Measurements from ENCODE around the gene C14orf119.
A peak's percentile ranks its signal among the peaks of the same experiment; 100 is the strongest.

The C14orf119 gene

GRCh38 chr14:23095196-23096108 lies at the start of gene C14orf119:
Gene C14orf119 (plus strand): TSS chr14:23095505. CDS start chr14:23097659, 2,154 bp downstream.
- Mint-ChIP-seq H3K9me3 (no peaks in the 10 kb centered on the region), H3K36me3 (ENCODE audit: low read depth) (peaks cover 60% of the 10 kb centered on the region), H3K4me1 (ENCODE audit: low read depth) (peaks cover 48% of the 10 kb centered on the region), H3K27me3 (no peaks in the 10 kb centered on the region), H3K27ac (no peak within 1 kb of the TSS), H3K4me3 (no peak within 1 kb of the TSS)
- peak; percentile 90 for DNase-seq

- Mint-ChIP-seq H3K36me3 (ENCODE audit: low read depth) (no peaks in the 10 kb centered on the region), H3K4me1 (ENCODE audit: low read depth) (no peaks in the 10 kb centered on the region)
- DNase-seq: no peak
These were observed 48.2 kb upstream of the C14orf119 start for GRCh38 chr14:23047034-23047634.

GRCh38 chr14:23047751-23048693 lies 47.3 kb upstream of the C14orf119 start:
- Mint-ChIP-seq H3K4me3 (no peak overlapping the region), H3K9me3 (no peaks in the 10 kb centered on the region), H3K27ac (no peak overlapping the region), H3K4me1 (ENCODE audit: low read depth) (no peaks in the 10 kb centered on the region), H3K36me3 (ENCODE audit: low read depth) (no peaks in the 10 kb centered on the region), H3K27me3 (no peaks in the 10 kb centered on the region)
- no peak for DNase-seq

More at GRCh38 chr14:23047034-23047634, 48.2 kb upstream of the C14orf119 start:
- no peak overlapping the region for H3K27ac Mint-ChIP-seq
- no peaks in the 10 kb centered on the region for H3K27me3 Mint-ChIP-seq
- H3K4me3 Mint-ChIP-seq: no peak overlapping the region
- no peaks in the 10 kb centered on the region for H3K9me3 Mint-ChIP-seq

GRCh38 chr14:23049011-23049410 lies 46.3 kb upstream of the C14orf119 start:
- Mint-ChIP-seq H3K27ac (no peak overlapping the region), H3K4me3 (no peak overlapping the region), H3K36me3 (ENCODE audit: low read depth) (no peaks in the 10 kb centered on the region), H3K27me3 (no peaks in the 10 kb centered on the region), H3K4me1 (ENCODE audit: low read depth) (no peaks in the 10 kb centered on the region), H3K9me3 (no peaks in the 10 kb centered on the region)
- no peak for DNase-seq

DNA sequence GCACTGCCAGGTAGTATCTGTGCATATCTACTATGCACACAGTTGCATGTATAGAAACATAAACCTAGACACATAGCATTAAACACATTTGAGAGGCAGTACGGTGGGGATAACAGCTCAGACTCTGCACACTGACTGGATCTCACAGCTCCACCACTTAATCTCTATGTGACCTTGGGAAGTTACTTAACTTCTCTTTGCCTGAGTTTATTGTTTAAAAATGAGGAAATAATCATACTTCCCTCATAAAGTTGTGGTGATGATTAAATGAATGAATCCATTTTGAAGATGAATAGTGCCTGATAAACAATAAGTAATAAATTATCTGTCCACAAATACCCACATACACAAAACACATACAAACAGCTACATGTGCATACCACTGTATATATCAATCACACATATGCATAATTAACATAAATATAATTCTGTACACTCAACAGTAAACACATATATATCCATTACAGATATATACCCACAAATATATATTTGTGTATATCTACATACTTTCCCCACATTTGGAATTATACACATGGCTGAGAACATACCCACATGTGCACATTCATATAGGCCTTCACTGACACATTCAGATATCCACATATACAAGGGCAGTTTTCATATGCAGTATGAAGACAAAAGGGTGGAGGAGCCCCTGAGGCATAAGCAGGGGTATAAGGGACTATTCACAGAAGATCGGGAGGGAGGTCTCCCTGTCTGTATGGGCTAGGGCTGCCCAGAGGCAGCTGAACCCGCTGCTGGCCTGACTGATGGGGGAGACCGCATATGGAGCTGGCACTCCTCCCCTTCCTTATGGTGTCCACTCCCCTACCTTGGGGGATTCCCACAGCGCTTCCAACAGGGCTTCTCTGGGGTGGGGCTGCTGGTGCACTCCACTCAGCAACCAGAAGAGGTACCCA lies 43.9 kb upstream of the C14orf119 start:
- peaks cover 2% of the 10 kb centered on the region for H3K27me3 Mint-ChIP-seq
- H3K27ac Mint-ChIP-seq: no peak overlapping the region
- peaks cover 8% of the 10 kb centered on the region for H3K4me1 Mint-ChIP-seq (ENCODE audit: low read depth)
- no peak overlapping the region for H3K4me3 Mint-ChIP-seq
- no peaks in the 10 kb centered on the region for H3K9me3 Mint-ChIP-seq
- DNase-seq: no peak
- no peaks in the 10 kb centered on the region for H3K36me3 Mint-ChIP-seq (ENCODE audit: low read depth)

GRCh38 chr14:23052182-23052623 lies 43.1 kb upstream of the C14orf119 start:
- H3K4me3 Mint-ChIP-seq: no peak overlapping the region
- no peaks in the 10 kb centered on the region for H3K9me3 Mint-ChIP-seq
- peaks cover 4% of the 10 kb centered on the region for H3K27me3 Mint-ChIP-seq
- no peak for DNase-seq
- H3K27ac Mint-ChIP-seq: no peak overlapping the region
- no peaks in the 10 kb centered on the region for H3K36me3 Mint-ChIP-seq (ENCODE audit: low read depth)
- H3K4me1 Mint-ChIP-seq (ENCODE audit: low read depth): peaks cover 14% of the 10 kb centered on the region

DNA sequence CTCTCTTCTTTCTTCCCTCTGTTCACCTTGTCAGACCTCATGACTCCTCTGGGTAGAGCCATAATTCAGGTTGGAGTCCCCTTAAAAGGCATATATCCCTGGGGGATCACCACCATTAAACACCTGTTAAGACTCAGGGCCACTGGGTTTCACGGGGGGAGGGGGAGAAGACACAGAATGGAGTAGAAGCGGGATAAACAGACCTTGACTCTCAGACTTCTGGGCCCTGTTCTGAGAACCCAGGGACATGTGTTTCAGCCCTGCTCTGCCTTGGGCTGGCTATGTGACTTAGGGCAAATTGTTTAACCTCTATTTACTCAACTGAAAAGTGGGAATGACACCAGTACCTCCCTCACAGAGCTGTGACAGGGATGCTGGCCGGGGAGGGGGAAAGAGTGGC lies 42.6 kb upstream of the C14orf119 start:
- H3K4me3 Mint-ChIP-seq: no peak overlapping the region
- DNase-seq: no peak
- H3K4me1 Mint-ChIP-seq (ENCODE audit: low read depth): peaks cover 14% of the 10 kb centered on the region
- H3K27me3 Mint-ChIP-seq: peaks cover 4% of the 10 kb centered on the region
- no peaks in the 10 kb centered on the region for H3K9me3 Mint-ChIP-seq
- H3K27ac Mint-ChIP-seq: no peak overlapping the region
- H3K36me3 Mint-ChIP-seq (ENCODE audit: low read depth): no peaks in the 10 kb centered on the region

GRCh38 chr14:23053426-23053825 lies 41.9 kb upstream of the C14orf119 start:
- H3K9me3 Mint-ChIP-seq: no peaks in the 10 kb centered on the region
- H3K4me3 Mint-ChIP-seq: no peak overlapping the region
- H3K36me3 Mint-ChIP-seq (ENCODE audit: low read depth): peaks cover 6% of the 10 kb centered on the region
- H3K27ac Mint-ChIP-seq: no peak overlapping the region
- H3K27me3 Mint-ChIP-seq: peaks cover 4% of the 10 kb centered on the region
- H3K4me1 Mint-ChIP-seq (ENCODE audit: low read depth): peaks cover 20% of the 10 kb centered on the region
- no peak for DNase-seq

DNA sequence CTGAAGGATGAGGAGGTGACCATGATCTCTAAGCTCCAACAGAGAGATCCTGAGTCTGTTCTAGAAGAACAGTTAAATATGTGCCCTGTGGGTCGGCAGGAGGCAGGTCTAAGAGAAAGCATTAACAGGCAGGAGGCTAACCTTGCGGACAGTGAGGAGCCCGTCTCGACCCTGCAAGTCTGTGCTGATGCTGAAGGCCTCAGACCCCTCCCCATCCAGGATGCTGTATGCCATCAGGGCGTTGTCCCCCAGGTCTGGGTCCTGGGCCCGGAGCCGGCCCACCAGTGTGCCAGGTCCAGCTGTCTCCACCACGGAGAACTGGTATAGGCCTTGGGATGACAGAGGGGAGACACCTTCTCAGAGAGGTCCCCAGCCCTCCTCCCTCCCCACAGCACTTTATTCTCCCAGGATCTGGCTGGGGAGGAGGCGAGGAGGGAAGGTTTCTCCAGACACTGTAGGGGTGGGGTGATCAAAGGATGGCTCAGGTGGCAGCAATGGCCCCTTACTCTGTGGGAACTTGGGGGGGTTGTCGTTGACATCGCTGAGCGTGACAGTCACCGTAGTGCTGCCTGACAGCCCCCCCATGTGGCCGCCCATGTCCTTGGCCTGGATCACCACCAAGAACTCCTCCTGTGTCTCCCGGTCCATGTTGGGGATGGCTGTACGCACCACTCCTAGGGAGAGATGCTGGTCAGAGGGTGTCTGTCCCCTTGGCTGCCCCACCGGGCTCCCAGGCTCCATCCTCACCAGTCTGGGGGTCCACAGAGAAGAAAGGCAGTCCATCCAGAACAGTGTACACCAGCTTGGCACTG lies 41.1 kb upstream of the C14orf119 start:
- Mint-ChIP-seq H3K36me3 (ENCODE audit: low read depth) (peaks cover 13% of the 10 kb centered on the region), H3K4me3 (no peak overlapping the region), H3K27ac (no peak overlapping the region), H3K4me1 (ENCODE audit: low read depth) (peaks cover 20% of the 10 kb centered on the region), H3K27me3 (peaks cover 4% of the 10 kb centered on the region), H3K9me3 (no peaks in the 10 kb centered on the region)
- DNase-seq: peak; percentile 56

DNA sequence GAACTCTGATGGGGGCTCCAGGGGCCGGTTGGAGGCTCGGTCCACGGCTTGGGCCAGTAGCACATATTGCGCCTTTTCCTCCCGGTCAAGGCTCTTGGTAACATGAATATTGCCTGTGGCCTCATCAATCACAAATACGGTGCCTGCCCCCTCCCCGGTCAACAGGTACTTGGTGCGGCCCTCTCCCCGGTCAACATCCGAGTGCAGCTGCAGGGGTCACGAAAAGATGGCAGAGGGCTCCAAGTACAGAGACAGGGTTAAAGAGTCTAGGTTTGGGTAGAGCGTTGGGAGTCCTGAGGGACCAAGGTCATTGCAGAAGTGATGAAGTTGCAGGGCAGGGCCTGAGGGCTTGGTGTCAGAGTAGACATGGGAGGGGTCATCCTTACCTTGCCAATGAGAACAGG lies 40.2 kb upstream of the C14orf119 start:
- DNase-seq: no peak
- Mint-ChIP-seq H3K27ac (no peak overlapping the region), H3K36me3 (ENCODE audit: low read depth) (peaks cover 22% of the 10 kb centered on the region), H3K27me3 (peaks cover 4% of the 10 kb centered on the region), H3K4me3 (no peak overlapping the region), H3K4me1 (ENCODE audit: low read depth) (peaks cover 20% of the 10 kb centered on the region), H3K9me3 (no peaks in the 10 kb centered on the region)

DNA sequence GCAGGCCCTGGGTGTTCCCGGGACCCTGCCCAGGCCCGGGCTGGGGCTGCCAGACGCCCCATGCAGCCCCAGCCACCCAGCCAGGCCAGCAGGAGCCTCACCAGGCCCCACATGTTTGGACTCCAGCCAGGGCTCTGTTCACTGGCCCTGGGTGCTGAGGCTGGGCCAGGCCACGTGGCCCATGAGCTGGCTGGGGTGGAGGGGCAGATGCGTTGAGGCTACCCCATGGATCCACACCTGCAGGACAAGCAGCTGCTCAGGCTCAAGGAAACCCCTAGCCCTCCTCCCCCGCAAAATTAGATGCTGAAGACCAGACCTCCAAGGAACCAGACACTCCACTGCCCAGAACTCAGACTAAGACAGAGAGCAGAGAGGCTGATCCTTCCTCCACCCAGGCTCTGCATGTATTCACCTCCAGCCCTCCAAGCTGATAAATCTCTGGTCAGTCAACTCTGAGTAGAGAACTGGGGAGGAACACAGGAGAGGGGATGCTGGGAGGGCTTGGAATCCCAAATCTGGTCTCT lies 39.6 kb upstream of the C14orf119 start:
- Mint-ChIP-seq H3K4me3 (no peak overlapping the region), H3K9me3 (no peaks in the 10 kb centered on the region), H3K27ac (no peak overlapping the region), H3K36me3 (ENCODE audit: low read depth) (peaks cover 28% of the 10 kb centered on the region), H3K27me3 (peaks cover 4% of the 10 kb centered on the region), H3K4me1 (ENCODE audit: low read depth) (peaks cover 20% of the 10 kb centered on the region)
- DNase-seq: no peak

DNA sequence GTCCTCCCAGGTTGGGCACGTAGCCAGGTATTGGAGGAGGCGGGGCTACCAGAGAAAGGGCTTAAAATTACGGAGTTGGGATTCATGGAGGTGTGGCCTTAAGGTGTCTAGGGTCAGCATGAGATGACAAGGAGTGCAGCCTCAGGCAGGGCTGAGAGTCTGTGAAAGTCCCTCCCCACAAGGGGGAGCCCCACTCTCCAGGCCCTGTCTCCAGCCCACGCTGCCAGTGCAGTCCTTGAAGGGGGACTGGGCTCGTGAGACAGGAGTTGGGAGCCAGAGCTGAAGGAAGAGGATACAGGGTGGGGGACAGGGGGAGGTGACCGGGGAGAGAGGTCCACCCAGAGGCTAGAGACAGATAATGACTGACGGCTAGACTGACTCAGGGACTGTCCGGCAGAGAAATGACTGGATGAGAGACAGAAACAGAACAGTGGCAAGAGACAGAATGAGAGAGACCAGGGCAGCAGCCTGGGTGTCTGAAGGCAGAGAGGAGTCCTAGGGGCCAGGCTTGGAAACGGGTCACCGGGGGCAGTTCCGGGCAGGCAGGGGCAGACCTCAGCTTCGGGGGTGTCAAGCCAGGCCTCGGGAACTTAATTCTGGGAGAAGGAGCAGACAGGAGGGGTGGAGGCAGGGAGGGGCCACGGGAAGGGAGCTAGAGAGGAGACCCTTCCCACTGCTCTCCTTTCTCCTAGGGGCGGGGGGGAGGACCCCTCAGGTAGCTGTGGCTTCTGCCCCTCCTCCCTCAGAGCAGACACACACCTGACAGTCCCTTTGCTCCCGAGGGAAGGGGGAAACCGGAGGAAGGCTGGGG lies 39.0 kb upstream of the C14orf119 start:
- H3K4me1 Mint-ChIP-seq (ENCODE audit: low read depth): peaks cover 20% of the 10 kb centered on the region
- H3K36me3 Mint-ChIP-seq (ENCODE audit: low read depth): peaks cover 34% of the 10 kb centered on the region
- H3K9me3 Mint-ChIP-seq: no peaks in the 10 kb centered on the region
- peak overlapping the region; percentile 68 for H3K4me3 Mint-ChIP-seq
- H3K27ac Mint-ChIP-seq: peak overlapping the region; percentile 79
- peak; percentile 74 for DNase-seq
- peaks cover 4% of the 10 kb centered on the region for H3K27me3 Mint-ChIP-seq

Data from activated T-cell treated with anti-CD3 and anti-CD28 coated beads, Interleukin-2, amount 50 U/mL, for 24 hours (primary cell).